HG03520 (cell line): ENCODE data around the gene TF.
"Not testable (repeated sequence)": the region's sequence is repeated elsewhere in the genome, so short reads cannot be mapped to it uniquely, and the experiment has no call there.

Source experiments
- ATAC-seq: cut with Tn5 transposase; IDR thresholded peaks from one replicate; pipeline ENCODE4 v1.9.1; 2021; ENCODE audit warnings: mild to moderate bottlenecking, moderate library complexity; ENCODE audit not compliant: unreplicated experiment

TF gene

DNA sequence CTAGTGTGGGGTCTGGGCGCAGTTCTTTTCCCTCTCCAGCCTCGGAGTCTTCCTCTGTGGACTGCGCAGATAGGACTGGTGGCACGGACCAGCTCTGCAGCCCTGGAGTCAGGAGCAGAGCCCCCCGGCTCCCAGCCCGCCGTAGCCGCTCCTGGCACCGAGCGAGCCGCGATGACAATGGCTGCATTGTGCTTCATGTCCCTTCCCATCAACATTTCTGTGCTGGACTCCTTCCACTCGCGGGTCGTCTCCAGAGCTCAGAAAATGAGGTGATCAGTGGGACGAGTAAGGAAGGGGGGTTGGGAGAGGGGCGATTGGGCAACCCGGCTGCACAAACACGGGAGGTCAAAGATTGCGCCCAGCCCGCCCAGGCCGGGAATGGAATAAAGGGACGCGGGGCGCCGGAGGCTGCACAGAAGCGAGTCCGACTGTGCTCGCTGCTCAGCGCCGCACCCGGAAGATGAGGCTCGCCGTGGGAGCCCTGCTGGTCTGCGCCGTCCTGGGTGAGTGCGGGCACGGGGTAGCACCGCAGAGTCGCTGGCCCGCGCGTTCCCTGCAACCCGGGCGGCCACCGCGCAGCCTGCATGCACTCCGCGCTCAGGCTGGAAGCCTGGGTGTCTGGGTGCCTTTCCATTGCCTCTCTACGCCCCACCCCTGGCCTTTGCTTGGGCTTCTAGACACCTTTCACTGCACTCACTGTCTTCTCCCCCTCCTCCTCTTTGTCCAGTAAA is at the start of gene TF:
TSS of gene TF (plus strand) at position 413 of the 731 bp plus-strand sequence. CDS start at position 461, 48 bp downstream.
- ATAC-seq, result no peak

DNA sequence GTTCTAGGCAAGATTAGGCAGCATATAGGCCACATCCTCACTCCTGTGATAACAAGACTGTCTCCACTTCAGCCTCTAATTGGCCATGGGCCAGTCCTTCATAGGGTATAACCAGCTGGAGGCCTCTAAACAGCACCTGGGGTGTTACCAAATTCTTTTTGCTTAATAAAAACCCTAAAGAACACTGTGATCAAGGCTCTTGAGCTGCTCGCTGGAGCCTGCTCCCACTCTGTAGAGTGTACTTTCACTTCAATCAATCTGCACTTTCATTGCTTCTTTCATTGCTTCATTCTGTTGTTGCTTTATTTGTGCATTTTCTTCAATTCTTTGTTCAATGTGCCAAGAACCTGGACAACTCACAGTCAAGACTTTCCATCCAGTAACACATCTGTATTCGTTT is 48.2 kb upstream of the TF start:
- ATAC-seq, result no peak

DNA sequence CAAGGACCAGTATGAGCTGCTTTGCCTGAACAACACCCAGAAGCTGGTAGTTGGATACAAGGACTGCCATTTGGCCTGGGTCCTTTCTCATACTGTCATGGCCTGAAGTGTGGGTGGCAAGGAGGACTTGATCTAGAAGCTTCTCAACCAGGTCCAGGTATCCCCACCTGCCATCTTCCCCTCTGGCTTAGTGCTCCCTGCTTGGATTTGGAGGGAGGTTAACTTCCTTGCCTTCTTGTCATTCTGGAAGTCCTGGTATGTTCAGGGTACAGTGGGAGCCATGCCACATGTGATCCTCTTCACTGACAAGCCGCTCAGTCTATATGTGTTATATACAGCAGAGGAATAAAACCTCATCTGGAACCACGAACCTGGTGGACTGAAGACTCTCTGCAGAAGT is 46.7 kb upstream of the TF start:
- ATAC-seq, result no peak

GRCh38 chr3:133699903-133700302 is 46.3 kb upstream of the TF start:
- no peak for ATAC-seq

DNA sequence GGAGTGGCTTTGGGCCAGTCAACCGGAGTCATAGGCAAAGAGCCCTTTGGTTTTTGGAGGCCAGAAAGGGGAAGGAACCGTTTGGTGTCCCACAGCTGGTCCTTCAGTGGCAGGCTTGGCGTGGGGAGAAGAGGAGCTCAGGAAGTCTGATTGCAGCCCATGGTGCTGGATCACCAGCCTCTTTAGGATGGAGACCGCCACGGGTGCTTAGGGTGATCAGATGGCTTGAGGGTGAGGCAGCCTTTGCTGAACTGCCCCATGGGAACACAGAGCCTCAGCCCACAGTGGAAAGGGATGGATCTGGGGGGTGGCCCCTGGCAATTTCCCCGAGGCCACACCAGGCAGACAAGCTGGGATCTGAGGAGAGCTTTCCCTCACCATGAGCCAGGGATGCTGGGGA is 45.8 kb upstream of the TF start:
- no peak for ATAC-seq

DNA sequence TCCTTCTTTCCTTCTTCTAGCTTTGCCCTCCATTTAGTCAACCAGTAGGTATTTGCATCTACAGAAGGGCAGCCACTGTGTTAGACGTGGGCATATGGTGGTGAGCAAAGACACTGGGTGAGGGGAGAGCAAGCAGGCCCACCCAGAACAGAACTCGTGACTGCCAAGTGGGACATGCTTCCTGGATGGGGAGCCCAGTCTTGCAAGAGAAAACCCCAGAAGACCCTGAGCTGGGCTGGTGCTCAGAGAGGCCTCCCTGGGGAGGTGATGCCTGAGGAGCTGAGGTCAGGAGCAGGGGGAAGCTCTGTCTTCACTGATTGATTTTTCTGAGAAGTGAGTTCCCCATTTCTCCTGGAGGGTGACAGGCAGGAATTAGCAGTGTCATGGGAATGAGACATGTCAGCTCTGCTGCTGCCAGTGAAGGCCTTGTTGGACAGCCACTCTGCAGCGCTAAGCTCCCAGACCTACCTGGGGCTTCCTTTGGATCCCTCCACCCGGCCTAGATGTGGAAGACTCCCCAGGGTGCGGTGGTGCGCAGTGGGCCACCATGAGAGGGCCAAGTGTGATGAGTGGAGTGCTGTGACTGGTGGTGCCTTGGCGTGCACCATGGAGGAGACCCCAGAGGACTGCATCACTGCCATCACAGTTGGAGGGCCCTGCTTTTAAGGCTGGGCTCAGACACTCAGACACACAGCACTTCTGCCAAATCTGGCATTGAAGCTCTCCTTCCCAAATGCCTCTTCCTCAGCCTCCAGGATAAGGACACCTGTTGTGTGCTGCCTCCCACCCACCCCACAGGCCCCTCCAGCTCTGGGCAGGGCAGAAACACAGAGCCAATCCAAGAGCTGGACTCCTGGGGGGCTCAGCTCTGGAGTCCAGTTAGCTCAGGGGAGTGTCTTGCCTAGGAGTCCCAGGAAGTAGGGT is 44.5 kb upstream of the TF start:
- no peak for ATAC-seq

DNA sequence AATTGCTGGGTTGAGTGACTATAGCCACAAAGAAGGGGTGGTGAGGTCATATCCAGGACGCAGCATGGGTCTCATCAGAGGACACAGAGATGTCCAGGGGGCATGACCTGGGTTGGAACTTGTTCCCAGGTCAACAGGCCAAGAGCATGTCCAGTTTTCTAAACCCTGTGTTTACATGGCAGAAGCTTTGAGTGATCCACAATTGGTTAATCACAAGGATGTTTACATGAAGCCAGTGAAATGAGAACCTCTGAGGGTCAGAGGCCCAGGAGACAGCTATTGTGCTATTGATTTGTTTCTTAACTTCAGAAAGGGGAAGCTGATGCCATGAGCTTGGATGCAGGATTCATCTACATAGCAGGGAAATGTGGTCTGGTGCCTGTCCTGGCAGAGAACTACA is 42.3 kb upstream of the TF start:
- no peak for ATAC-seq

- ATAC-seq, result no peak
These were observed 40.2 kb upstream of the TF start for GRCh38 chr3:133706033-133706432.

- no peak for ATAC-seq
These were observed 36.9 kb upstream of the TF start for GRCh38 chr3:133709139-133709750.

DNA sequence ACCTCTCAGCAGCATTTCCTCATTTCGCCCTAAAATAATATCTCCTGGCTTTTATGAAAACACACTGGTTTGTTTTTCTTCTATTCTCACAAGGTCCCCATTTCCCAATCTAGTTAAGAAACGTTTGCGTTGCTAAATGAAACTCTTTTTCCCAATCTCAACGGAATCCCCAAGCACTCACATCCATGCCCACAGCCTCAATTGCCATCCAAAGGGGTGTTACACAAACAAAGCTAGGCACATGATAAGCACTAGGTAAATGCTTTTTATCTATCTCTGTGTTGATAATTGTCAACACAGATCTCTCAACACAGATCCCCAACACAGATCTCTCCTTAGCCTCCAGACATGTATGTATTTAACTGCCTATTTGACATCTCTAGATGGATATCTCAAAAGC is 35.2 kb upstream of the TF start:
- no peak for ATAC-seq

- no peak for ATAC-seq
These were observed 34.2 kb upstream of the TF start for GRCh38 chr3:133712017-133712416.

DNA sequence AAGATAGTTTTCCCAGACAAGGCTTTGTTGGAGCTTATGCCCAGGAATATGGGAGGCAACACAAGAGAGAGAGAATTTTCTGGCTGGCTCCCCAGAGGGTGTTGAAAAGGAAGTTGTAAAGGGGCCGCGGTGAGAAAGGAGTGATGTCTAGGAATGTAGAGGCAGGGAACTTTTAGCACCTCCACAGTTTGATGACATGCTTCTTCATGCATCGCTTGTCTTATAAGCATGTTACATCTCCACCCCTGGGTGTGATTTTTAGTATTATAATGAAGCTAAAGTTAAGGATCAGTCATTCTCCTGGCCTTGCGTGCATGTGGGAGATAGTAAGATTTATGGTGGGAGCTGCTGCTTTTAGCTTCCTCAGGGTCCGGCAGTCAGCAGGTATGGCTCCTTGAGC is 32.8 kb upstream of the TF start:
- ATAC-seq, result no peak

DNA sequence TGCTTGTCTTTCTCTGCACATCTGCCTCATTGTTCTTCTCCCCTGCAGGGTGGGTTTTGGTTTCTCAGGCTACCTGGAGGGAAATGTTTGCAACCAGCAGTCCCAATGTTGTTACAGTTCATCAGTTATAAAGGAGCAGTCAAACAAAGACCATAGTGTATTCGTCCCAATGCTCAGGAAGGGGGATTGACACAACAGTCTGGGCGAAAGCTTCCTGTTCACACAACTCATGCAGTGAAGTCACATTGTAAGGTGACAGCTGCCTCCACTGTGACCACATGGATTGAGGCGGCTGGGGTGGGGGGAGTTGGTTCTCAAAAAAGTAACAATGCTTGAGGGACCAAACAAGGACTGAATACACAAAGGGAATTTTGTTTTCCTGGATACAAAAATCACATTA is 28.8 kb upstream of the TF start:
- no peak for ATAC-seq

DNA sequence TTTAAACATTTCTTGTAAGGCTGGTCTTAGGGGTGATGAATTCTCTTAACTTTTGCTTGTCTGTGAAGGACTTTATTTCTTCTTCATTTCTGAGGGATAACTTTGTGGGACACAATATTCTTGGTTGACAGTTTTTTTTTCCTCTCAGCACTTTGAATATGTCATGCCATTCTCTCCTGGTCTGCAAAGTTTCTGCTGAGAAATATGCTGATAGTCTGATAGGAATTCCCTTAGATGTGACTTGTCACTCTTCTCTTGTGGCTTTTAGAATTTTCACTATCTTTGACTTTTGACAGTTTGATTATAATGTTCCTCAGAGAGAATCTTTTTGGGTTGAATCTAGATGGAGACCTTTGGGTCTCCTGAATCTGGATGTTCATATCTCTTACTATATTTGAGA is 23.3 kb upstream of the TF start:
- no peak for ATAC-seq

- no peak for ATAC-seq
These were observed 15.2 kb upstream of the TF start for GRCh38 chr3:133730993-133731392.

DNA sequence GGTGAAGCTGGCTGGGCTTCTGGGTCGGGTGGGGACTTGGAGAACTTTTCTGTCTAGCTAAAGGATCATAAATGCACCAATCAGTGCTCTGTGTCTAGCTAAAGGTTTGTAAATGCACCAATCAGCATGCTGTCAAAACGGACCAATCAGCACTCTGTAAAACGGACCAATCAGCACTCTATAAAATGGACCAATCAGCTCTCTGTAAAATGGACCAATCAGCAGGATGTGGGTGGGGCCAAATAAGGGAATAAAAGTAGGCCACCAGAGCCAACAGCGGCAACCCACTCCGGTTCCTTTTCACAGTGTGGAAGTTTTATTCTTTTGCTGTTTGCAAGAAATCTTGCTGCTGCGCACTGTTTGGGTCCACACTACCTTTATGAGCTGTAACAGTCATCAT is 14.0 kb upstream of the TF start:
- not testable (repeated sequence) for ATAC-seq

GRCh38 chr3:133733226-133733625 is 13.0 kb upstream of the TF start:
- no peak for ATAC-seq

DNA sequence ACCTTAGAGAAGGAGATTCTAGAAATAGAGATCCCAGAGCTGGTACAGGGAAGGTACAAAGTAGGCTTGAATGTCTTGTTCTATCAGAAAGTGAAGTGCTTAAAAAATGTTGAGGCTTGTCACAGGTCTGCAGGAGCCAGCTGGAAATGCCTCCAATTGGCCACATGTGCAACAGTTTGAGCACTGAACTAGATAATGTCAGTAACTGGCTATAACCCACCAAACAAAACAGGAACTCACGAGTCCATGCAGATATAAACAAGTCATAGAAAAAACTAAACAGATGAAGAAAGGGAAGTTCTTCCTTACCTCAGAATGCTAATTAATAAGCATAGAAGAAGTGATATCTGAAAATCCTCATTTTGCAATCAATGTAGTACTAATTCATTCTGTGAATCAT is 11.9 kb upstream of the TF start:
- ATAC-seq, result no peak

DNA sequence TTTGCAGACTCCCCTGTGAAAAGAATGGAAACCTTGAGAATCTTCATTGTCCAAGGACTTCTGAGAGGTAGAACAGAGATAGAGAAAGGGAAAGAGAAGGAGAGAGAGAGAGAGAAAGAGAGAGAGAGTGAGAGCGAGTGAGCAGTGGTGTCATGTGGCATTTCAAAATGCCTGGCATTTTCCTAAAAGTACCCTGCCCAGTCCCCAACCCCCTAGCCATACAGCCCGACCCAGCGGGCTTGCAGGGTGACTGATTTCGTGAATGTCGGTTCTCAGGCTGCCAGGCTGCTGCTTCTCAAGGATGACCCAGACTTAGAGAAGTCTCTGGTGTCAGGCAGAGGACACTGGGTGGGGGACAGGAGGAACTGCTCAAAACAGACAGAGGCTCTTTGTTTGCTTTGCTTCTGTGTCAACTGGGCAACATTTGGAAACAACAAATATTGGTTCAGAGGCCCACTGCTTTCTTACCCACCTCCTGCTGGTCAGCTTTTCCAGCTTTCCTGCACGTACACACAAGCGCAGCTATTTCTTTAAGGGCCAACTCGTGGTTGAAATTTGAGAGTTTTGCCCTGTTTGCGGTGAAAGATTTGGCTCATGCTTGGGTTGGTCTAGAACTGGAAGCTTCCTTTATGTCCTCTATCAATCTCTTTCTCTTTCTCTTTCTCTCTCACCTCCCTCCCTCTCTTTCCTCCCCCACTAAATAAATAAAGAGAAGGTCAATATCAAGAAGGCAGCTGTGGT is 3.7 kb upstream of the TF start:
- no peak for ATAC-seq

DNA sequence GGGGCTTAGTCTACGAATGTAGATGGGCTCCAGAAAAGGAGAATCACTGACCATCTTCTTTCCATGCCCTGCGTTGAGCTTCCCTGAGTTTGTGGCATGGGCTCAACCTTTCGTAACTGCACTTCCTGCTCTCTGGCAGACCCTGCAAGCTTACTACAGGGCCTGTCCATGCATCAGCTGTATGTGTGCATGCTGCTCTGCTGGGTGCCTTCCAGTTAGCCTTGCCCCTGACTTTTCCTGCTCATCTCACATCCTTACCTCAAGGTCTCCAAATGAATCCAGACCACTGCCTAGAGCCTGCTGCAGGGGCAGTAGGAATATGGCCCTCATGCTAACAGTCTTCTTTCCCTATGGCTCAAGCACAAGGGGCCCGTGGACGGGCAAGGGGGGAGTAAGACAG is 2.0 kb upstream of the TF start:
- ATAC-seq, result no peak

DNA sequence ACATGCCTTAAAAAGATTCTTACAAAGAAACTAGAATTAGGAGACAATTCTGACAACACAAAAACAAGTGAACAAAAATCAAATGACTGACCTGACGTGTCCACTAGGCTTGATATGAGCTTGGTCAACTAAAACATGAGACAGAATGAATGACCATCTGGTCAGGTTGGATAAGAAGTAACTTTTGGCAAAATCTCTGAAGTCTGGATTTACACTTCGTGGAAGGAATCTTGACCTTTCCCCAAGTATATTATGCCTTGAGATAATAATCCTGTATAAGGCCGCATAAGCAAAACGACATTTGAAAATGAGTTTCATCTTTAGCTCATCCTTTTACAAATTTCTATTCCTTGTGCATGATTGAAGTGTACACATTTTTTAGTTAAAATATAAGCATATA is 1.1 kb upstream of the TF start:
- ATAC-seq, result no peak
